ENCODE measurements around the gene VAC14. TPM values are rescaled to one million over a fixed set of nuclear protein-coding genes. Genes with fewer than 3 reads are reported as not detected.

Gene VAC14
- total and polyA plus RNA-seq, 4 donors, result 27.6 to 60.8 (median 50.9) TPM

DNA sequence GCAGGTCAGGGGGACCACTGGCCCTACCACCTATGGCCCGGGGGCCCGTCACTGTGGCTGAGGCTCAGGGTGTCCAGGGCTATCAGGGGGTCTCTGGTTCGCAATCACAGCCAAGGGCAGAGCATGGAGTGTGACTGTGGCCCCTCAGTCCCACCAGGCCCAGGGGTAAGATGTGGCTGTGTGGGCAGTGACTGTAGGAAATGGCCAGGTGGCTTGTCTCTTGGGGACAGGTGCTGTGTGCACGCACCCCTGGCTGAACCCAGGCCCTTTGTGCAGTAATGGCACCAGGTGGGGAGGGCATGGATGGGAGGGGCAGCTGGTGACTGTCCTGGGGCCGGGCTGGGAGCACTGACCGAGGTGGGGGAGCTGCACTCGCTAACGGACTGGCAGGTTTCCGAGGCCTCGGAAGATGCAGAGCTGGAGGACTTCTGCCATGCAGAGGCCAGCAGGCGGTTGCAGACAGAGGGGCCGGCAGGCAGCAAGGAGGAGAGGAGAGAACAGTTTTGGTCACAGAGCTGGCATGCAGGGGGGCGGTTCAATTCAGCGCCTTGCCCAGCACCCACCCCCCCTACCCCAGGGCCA, 135.8 kb downstream of the VAC14 start:
- H3K27me3 ChIP-seq (ENCODE audit: control insufficient read depth in 3 of 3, insufficient read depth in 3 of 3, low read length in 2 of 3), result peaks cover 0 to 2% (median 0%) of the 10 kb centered on the region in 3 donors
- DNase-seq, result no peak
- no peak overlapping the region for H3K27ac ChIP-seq (ENCODE audit: low read depth in 1 of 2, low read length in 1 of 2)
- TF ChIP-seq, protein P1, sequence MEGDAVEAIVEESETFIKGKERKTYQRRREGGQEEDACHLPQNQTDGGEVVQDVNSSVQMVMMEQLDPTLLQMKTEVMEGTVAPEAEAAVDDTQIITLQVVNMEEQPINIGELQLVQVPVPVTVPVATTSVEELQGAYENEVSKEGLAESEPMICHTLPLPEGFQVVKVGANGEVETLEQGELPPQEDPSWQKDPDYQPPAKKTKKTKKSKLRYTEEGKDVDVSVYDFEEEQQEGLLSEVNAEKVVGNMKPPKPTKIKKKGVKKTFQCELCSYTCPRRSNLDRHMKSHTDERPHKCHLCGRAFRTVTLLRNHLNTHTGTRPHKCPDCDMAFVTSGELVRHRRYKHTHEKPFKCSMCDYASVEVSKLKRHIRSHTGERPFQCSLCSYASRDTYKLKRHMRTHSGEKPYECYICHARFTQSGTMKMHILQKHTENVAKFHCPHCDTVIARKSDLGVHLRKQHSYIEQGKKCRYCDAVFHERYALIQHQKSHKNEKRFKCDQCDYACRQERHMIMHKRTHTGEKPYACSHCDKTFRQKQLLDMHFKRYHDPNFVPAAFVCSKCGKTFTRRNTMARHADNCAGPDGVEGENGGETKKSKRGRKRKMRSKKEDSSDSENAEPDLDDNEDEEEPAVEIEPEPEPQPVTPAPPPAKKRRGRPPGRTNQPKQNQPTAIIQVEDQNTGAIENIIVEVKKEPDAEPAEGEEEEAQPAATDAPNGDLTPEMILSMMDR (IDR thresholded peaks at IDR 0.05; ENCODE audit: control extremely low read depth, extremely low read depth), result no peak
- no peak for ATAC-seq (ENCODE audit: insufficient read depth, low FRiP score)
- no peaks in the 10 kb centered on the region for H3K9me3 ChIP-seq (ENCODE audit: control insufficient read depth in 4 of 4, insufficient read depth in 3 of 4, low read length in 3 of 4)
- 93 to 96% methylated on average over 13 to 14 of the region's 14 CpGs for WGBS, 2 donors
- H3K9ac ChIP-seq (ENCODE audit: insufficient read depth in 1 of 2, low read length in 2 of 2), result no peak overlapping the region
- H3K4me3 ChIP-seq, result no peak overlapping the region
- peaks cover 21 to 52% (median 42%) of the 10 kb centered on the region in 4 donors for H3K36me3 ChIP-seq (ENCODE audit: control insufficient read depth in 4 of 4, insufficient read depth in 4 of 4, low read length in 4 of 4)
- H3K4me1 ChIP-seq (ENCODE audit: control insufficient read depth in 5 of 5, insufficient read depth in 5 of 5, low read length in 5 of 5), result no peaks in the 10 kb centered on the region

DNA sequence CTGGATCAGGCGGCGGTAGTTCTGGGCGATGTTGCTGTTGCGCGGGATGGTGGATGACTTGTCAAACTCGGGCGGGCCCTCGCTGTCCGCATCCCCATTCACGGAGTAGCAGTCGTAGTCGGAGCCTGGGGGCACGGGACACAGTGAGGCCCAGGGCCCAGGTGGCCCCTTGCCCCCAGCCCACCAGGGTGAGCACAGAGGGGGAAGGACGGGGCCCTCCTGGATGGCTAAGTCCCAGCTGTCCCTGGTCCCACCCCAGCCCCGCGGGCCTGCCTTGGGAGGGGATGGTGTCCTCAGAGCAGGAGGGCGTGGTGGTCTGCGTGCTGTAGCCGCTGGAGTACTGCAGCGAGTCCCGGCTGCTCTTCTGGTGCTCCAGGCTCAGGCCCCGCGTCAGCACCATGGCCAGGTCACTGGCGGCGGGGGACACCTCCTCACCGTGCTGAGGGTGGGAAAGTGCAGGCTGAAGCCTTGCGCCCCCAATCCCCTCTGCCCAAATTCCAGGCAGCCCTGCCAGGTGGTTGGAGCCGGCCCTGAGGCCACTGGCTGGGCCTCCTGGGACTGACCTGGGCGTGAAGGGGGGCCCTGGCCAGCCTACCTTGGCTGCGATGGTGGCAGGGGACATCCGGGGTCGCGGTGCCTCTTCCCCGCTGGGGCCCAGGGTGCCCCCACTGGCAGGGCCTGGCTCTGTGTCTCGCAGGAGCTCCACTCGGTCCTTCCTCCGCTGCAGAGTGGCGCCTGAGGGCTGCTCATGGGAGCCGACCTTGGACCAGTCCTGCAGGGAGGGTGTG, 136.4 kb downstream of the VAC14 start:
- TF ChIP-seq, protein P1 (IDR thresholded peaks at IDR 0.05; ENCODE audit: control extremely low read depth, extremely low read depth), result no peak

GRCh38 chr16:70663524-70664324, 137.2 kb downstream of the VAC14 start:
- no peak overlapping the region for H3K4me3 ChIP-seq
- H3K9me3 ChIP-seq (ENCODE audit: control insufficient read depth in 4 of 4, insufficient read depth in 3 of 4, low read length in 3 of 4), result no peaks in the 10 kb centered on the region
- TF ChIP-seq, protein P1 (IDR thresholded peaks at IDR 0.05; ENCODE audit: control extremely low read depth, extremely low read depth), result no peak
- DNase-seq (no peak), ATAC-seq (ENCODE audit: insufficient read depth, low FRiP score) (no peak)
- WGBS, 2 donors, result 95 to 96% methylated on average over 56 of the region's 56 CpGs
- H3K27me3 ChIP-seq (ENCODE audit: control insufficient read depth in 3 of 3, insufficient read depth in 3 of 3, low read length in 2 of 3), result peaks cover 0 to 2% (median 0%) of the 10 kb centered on the region in 3 donors
- no peak overlapping the region for H3K27ac ChIP-seq (ENCODE audit: low read depth in 1 of 2, low read length in 1 of 2)
- H3K9ac ChIP-seq (ENCODE audit: insufficient read depth in 1 of 2, low read length in 2 of 2), result no peak overlapping the region
- H3K36me3 ChIP-seq (ENCODE audit: control insufficient read depth in 4 of 4, insufficient read depth in 4 of 4, low read length in 4 of 4), result peaks cover 19 to 48% (median 34%) of the 10 kb centered on the region in 4 donors
- H3K4me1 ChIP-seq (ENCODE audit: control insufficient read depth in 5 of 5, insufficient read depth in 5 of 5, low read length in 5 of 5), result no peaks in the 10 kb centered on the region

More for the DNA sequence above, 136.4 kb downstream of the VAC14 start:
- peaks cover 21 to 49% (median 39%) of the 10 kb centered on the region in 4 donors for H3K36me3 ChIP-seq (ENCODE audit: control insufficient read depth in 4 of 4, insufficient read depth in 4 of 4, low read length in 4 of 4)
- WGBS, 2 donors, result 94 to 97% methylated on average over 39 of the region's 39 CpGs
- ATAC-seq (ENCODE audit: insufficient read depth, low FRiP score) (no peak), DNase-seq (no peak)
- H3K4me1 ChIP-seq (ENCODE audit: control insufficient read depth in 5 of 5, insufficient read depth in 5 of 5, low read length in 5 of 5), result no peaks in the 10 kb centered on the region
- no peaks in the 10 kb centered on the region for H3K9me3 ChIP-seq (ENCODE audit: control insufficient read depth in 4 of 4, insufficient read depth in 3 of 4, low read length in 3 of 4)
- no peak overlapping the region for H3K27ac ChIP-seq (ENCODE audit: low read depth in 1 of 2, low read length in 1 of 2)
- no peak overlapping the region for H3K4me3 ChIP-seq
- H3K9ac ChIP-seq (ENCODE audit: insufficient read depth in 1 of 2, low read length in 2 of 2), result no peak overlapping the region
- peaks cover 0 to 2% (median 0%) of the 10 kb centered on the region in 3 donors for H3K27me3 ChIP-seq (ENCODE audit: control insufficient read depth in 3 of 3, insufficient read depth in 3 of 3, low read length in 2 of 3)

All from lung (tissue), 12 donors.